HuH-7 (cell line): ENCODE results near the gene SLC27A3.

Source experiments
- DNase-seq: peaks from one replicate; pipeline ENCODE4 v3.0.0; 2011; ENCODE audit warnings: low spot score

SLC27A3 gene

GRCh38 chr1:153799566-153800465 lies 24.6 kb downstream of the SLC27A3 start:
- no peak for DNase-seq

- no peak for DNase-seq
Measured at GRCh38 chr1:153800516-153800915, 25.3 kb downstream of the SLC27A3 start.

GRCh38 chr1:153801028-153801625 lies 25.9 kb downstream of the SLC27A3 start:
- DNase-seq: no peak

- DNase-seq: no peak
Measured at GRCh38 chr1:153801786-153802697, 26.8 kb downstream of the SLC27A3 start.

GRCh38 chr1:153803470-153804056 lies 28.4 kb downstream of the SLC27A3 start:
- no peak for DNase-seq

GRCh38 chr1:153804112-153804511 lies 28.9 kb downstream of the SLC27A3 start:
- no peak for DNase-seq

- DNase-seq: no peak
Measured at GRCh38 chr1:153805042-153805745, 30.0 kb downstream of the SLC27A3 start.

GRCh38 chr1:153805886-153806719 lies 30.9 kb downstream of the SLC27A3 start:
- no peak for DNase-seq

- DNase-seq: no peak
Measured at GRCh38 chr1:153816283-153816889, 41.2 kb downstream of the SLC27A3 start.

- DNase-seq: no peak
Measured at GRCh38 chr1:153818876-153819275, 43.7 kb downstream of the SLC27A3 start.

- DNase-seq: no peak
Measured at GRCh38 chr1:153827168-153827964, 52.2 kb downstream of the SLC27A3 start.
